GM19397 (cell line): Measurements from ENCODE around the gene PLAC8.
"Not testable (repeated sequence)": the region's sequence is repeated elsewhere in the genome, so short reads cannot be mapped to it uniquely, and the experiment has no call there.

Source experiments
- ATAC-seq: cut with Tn5 transposase; IDR thresholded peaks from one replicate; pipeline ENCODE4 v1.9.1; 2021; ENCODE audit warnings: mild to moderate bottlenecking, moderate library complexity; ENCODE audit not compliant: unreplicated experiment

The PLAC8 gene

GRCh38 chr4:83114576-83114975 lies at the start of gene PLAC8:
TSS of gene PLAC8 (minus strand) at chr4:83114729. CDS start at chr4:83107921, 6,808 bp downstream.
- no peak for ATAC-seq

- ATAC-seq, result no peak
Measured at GRCh38 chr4:83153417-83153816, 38.9 kb upstream of the PLAC8 start.

- ATAC-seq, result no peak
Measured at GRCh38 chr4:83152746-83153145, 38.2 kb upstream of the PLAC8 start.

- ATAC-seq, result no peak
Measured at GRCh38 chr4:83151651-83152050, 37.1 kb upstream of the PLAC8 start.

GRCh38 chr4:83150653-83151330 lies 36.3 kb upstream of the PLAC8 start:
- ATAC-seq, result no peak

- no peak for ATAC-seq
Measured at GRCh38 chr4:83149865-83150652, 35.5 kb upstream of the PLAC8 start.

GRCh38 chr4:83146841-83147240 lies 32.3 kb upstream of the PLAC8 start:
- no peak for ATAC-seq

- not testable (repeated sequence) for ATAC-seq
Measured at GRCh38 chr4:83145776-83146175, 31.2 kb upstream of the PLAC8 start.

GRCh38 chr4:83139514-83140156 lies 25.1 kb upstream of the PLAC8 start:
- ATAC-seq, result no peak

GRCh38 chr4:83138946-83139345 lies 24.4 kb upstream of the PLAC8 start:
- no peak for ATAC-seq

- no peak for ATAC-seq
Measured at GRCh38 chr4:83132065-83132464, 17.5 kb upstream of the PLAC8 start.

- no peak for ATAC-seq
Measured at GRCh38 chr4:83129264-83129663, 14.7 kb upstream of the PLAC8 start.

GRCh38 chr4:83128240-83128929 lies 13.9 kb upstream of the PLAC8 start:
- no peak for ATAC-seq

GRCh38 chr4:83125738-83126141 lies 11.2 kb upstream of the PLAC8 start:
- no peak for ATAC-seq

GRCh38 chr4:83124111-83124780 lies 9.7 kb upstream of the PLAC8 start:
- ATAC-seq, result peak; percentile 72

- no peak for ATAC-seq
Measured at GRCh38 chr4:83121246-83121645, 6.7 kb upstream of the PLAC8 start.

GRCh38 chr4:83118869-83119268 lies 4.3 kb upstream of the PLAC8 start:
- no peak for ATAC-seq

- ATAC-seq, result no peak
Measured at GRCh38 chr4:83115656-83116285, 1.2 kb upstream of the PLAC8 start.

- no peak for ATAC-seq
Measured at GRCh38 chr4:83115000-83115399, 471 bp upstream of the PLAC8 start.

GRCh38 chr4:83113429-83113786 lies 1.1 kb downstream of the PLAC8 start:
- no peak for ATAC-seq
